Peyer's patch (tissue), 4 donors: ENCODE measurements around the gene OPTC. TPM values are rescaled to one million over a fixed set of nuclear protein-coding genes. Genes with fewer than 3 reads are reported as not detected.
"Not testable (repeated sequence)": the region's sequence is repeated elsewhere in the genome, so short reads cannot be mapped to it uniquely, and the experiment has no call there.

ENCODE experiments used
- DNase-seq, 3 donors: peaks; one replicate each; pipeline ENCODE4 v3.0.0-alpha.2; 2017 to 2019
- H3K27ac ChIP-seq, 4 donors: fragments of 200-600 bp; sonication (generic); one replicate each; pipeline ENCODE4 v1.5.1; 2016 to 2019
- H3K27me3 ChIP-seq, 2 donors: fragments of 200-600 bp; sonication (generic); one replicate each; pipeline ENCODE4 v1.5.1; 2019
- H3K36me3 ChIP-seq, 3 donors: fragments of 200-600 bp; sonication (generic); one replicate each; pipeline ENCODE4 v1.5.1; 2016 to 2019
- H3K4me1 ChIP-seq, 4 donors: fragments of 200-600 bp; sonication (generic); one replicate each; pipeline ENCODE4 v1.5.1; 2016 to 2019
- H3K4me3 ChIP-seq, 4 donors: fragments of 200-600 bp; sonication (generic); 1 replicate in 3 of 4; 2 replicates in 1 of 4; pipeline ENCODE4 v1.5.1; 2016 to 2019; ENCODE audit warnings: mild to moderate bottlenecking in 1 of 4
- H3K9me3 ChIP-seq, 4 donors: fragments of 200-600 bp; sonication (generic); one replicate each; pipeline ENCODE4 v1.5.1; 2016 to 2019; ENCODE audit warnings: mild to moderate bottlenecking in 1 of 4
- POLR2A ChIP-seq, 2 donors: fragments of 450-650 bp; IDR thresholded peaks; one replicate each; pipeline ENCODE4 v1.5.1; 2017; ENCODE audit warnings: antibody characterized with exemption in 2 of 2, mild to moderate bottlenecking in 2 of 2, moderate library complexity in 2 of 2
- total RNA-seq, 4 donors: library from RNA; depleted of rRNA; stranded (reverse); fragments of >200 nt; gene quantifications; one replicate each; pipeline ENCODE4 v1.1.0, GENCODE V29; 2016
- TF ChIP-seq, protein P1 (sequence below), 6 experiments: fragments of 450-650 bp in 4 of 6; fragments of 200-600 bp in 2 of 6; sonication (generic) in 1 of 6; IDR thresholded peaks; one replicate each; pipeline ENCODE4 v1.5.1; 2017 to 2019; ENCODE audit warnings: antibody characterized with exemption in 6 of 6, mild to moderate bottlenecking in 3 of 6, moderate library complexity in 1 of 6

The OPTC gene, protein sequence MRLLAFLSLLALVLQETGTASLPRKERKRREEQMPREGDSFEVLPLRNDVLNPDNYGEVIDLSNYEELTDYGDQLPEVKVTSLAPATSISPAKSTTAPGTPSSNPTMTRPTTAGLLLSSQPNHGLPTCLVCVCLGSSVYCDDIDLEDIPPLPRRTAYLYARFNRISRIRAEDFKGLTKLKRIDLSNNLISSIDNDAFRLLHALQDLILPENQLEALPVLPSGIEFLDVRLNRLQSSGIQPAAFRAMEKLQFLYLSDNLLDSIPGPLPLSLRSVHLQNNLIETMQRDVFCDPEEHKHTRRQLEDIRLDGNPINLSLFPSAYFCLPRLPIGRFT
- not detected for total RNA-seq

DNA sequence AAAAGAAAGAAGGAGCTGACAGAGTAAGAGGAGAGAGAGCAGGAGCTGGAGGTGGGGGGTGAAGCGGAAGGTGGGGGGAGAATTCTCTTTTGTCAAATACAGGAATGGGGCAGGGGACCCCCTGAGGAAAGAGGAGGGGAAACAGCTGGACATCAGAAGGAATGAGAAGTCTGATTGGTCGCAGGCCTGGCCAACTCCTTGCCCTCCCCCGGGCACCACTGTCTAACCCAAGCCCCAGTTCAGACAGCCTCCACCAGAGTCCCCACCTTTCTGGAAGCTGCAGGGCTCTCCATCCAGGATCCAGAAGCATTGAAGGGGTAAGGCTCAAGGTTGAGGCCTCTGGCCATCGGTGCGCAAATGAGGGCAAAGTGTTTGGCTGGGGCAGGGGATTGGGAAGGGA, at the start of gene OPTC:
OPTC (plus strand) TSS at position 253 of the 400 bp plus-strand sequence. CDS start 1,853 bp downstream, outside the sequence.
- no peak for DNase-seq
- no peaks in the 10 kb centered on the region for H3K9me3 ChIP-seq
- no peak within 1 kb of the TSS for H3K27ac ChIP-seq
- no peaks in the 10 kb centered on the region for H3K4me1 ChIP-seq
- no peak for TF ChIP-seq POLR2A (IDR thresholded peaks at IDR 0.05)
- TF ChIP-seq, protein P1, sequence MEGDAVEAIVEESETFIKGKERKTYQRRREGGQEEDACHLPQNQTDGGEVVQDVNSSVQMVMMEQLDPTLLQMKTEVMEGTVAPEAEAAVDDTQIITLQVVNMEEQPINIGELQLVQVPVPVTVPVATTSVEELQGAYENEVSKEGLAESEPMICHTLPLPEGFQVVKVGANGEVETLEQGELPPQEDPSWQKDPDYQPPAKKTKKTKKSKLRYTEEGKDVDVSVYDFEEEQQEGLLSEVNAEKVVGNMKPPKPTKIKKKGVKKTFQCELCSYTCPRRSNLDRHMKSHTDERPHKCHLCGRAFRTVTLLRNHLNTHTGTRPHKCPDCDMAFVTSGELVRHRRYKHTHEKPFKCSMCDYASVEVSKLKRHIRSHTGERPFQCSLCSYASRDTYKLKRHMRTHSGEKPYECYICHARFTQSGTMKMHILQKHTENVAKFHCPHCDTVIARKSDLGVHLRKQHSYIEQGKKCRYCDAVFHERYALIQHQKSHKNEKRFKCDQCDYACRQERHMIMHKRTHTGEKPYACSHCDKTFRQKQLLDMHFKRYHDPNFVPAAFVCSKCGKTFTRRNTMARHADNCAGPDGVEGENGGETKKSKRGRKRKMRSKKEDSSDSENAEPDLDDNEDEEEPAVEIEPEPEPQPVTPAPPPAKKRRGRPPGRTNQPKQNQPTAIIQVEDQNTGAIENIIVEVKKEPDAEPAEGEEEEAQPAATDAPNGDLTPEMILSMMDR (IDR thresholded peaks at IDR 0.05) = no peak
- no peaks in the 10 kb centered on the region for H3K36me3 ChIP-seq
- no peak within 1 kb of the TSS for H3K4me3 ChIP-seq
- H3K27me3 ChIP-seq = no peaks in the 10 kb centered on the region

DNA sequence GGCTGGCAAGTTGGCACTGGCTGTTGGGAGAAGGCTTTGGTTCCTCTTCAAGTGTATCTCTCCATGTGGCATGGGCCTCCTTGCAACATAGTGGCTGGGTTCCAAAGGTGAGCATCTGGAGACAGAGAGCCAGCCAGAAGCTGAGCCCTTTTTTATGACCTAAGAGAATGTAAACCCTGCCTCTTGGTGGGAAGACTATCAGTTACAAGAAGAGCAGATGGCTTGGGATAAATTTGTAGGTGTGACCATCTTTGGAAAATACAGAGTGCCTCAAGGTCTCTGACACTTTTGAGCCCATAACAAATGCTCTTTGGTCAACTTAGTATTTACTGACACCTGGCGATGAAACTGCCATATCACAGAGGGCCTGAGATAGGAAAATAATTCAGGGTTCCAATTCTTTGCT, 49.8 kb upstream of the OPTC start:
- Histone ChIP-seq H3K27ac (no peak overlapping the region), H3K9me3 (no peaks in the 10 kb centered on the region), H3K36me3 (no peaks in the 10 kb centered on the region), H3K4me3 (no peak overlapping the region), H3K27me3 (no peaks in the 10 kb centered on the region), H3K4me1 (peaks cover 0 to 30% (median 6%) of the 10 kb centered on the region in 4 donors)
- TF ChIP-seq, protein P1 (IDR thresholded peaks at IDR 0.05) = peak in 4 of 6 experiments; percentile 17 to 72 (median 63)
- TF ChIP-seq POLR2A (IDR thresholded peaks at IDR 0.05) = no peak
- peak in 1 of 3 donors; percentile 61 for DNase-seq

DNA sequence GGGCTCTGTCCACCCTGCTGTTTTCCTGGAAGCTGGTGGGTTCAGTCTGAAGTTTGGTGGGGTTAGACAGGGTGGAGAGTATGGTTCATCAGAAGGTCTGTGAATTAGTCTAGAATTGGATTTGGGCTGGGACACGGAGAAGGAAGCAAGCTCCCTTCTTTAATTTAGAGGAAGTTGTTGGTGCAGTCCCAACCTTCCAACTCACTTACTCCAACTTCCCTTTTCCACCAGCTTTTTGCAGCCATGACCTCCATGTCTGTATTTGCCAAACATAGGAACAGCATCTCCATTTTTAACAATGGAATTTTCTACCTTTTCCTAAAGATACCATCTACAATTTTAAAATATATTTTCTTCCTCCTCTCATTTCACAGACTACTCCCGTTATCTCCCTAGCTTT, 46.8 kb upstream of the OPTC start:
- TF ChIP-seq POLR2A (IDR thresholded peaks at IDR 0.05) = no peak
- TF ChIP-seq, protein P1 (IDR thresholded peaks at IDR 0.05) = no peak
- Histone ChIP-seq H3K4me1 (peaks cover 0 to 5% (median 0%) of the 10 kb centered on the region in 4 donors), H3K4me3 (no peak overlapping the region), H3K27me3 (no peaks in the 10 kb centered on the region), H3K27ac (no peak overlapping the region), H3K9me3 (no peaks in the 10 kb centered on the region), H3K36me3 (no peaks in the 10 kb centered on the region)
- DNase-seq = no peak

DNA sequence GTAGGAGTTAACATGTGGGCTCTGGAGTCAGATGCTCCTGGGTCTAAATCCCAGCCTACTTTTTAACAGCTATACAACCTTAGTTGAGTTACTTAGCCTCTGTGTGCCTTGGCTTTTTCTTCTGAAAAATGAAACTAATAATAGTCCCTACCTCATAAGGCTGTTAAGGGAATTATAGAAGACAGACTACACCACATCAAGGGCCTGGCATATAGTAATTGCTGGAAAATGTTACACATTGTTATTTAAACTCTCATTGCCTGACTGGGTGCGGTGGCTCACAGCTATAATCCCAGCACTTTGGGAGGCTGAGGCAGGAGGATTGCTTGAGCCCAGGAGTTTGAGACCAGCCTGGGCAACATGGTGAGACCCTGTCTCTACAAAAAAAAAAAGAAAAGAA, 46.4 kb upstream of the OPTC start:
- not testable (repeated sequence) for H3K4me3 ChIP-seq, H3K4me1 ChIP-seq, H3K27ac ChIP-seq, H3K9me3 ChIP-seq, H3K36me3 ChIP-seq, DNase-seq, H3K27me3 ChIP-seq

DNA sequence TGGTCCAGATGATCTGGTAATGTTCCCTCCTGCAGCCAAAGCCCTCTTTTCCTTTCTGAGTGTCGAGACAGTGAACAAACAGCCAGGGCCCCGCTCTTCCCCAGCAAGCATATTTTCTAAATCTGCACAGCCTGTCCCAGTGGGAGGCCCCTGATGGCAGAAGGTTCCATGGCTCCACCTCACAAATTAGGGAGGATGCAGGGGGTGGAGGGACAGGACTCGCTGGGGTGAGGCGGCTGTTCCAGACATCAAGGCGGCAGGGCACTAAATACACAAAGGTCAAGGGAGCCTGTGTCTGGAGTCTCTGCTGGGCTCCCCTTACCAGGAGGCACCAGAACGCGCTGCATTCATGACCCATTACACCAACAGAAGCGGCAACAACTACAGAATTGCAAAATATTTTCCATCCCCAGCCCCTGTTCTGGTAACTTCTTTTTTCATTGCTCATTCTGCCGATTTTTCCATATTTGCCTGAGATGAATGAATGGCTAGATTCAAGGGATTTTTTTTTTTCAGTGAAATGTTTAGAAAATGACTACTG, 45.4 kb upstream of the OPTC start:
- H3K27me3 ChIP-seq = no peaks in the 10 kb centered on the region
- TF ChIP-seq POLR2A (IDR thresholded peaks at IDR 0.05) = no peak
- TF ChIP-seq, protein P1 (IDR thresholded peaks at IDR 0.05) = no peak
- H3K36me3 ChIP-seq = no peaks in the 10 kb centered on the region
- no peak overlapping the region for H3K4me3 ChIP-seq
- peaks cover 0 to 5% (median 0%) of the 10 kb centered on the region in 4 donors for H3K4me1 ChIP-seq
- H3K27ac ChIP-seq = peak overlapping the region in 3 of 4 donors; percentile 14 to 42 (median 35)
- no peaks in the 10 kb centered on the region for H3K9me3 ChIP-seq
- peak in 1 of 3 donors; percentile 56 for DNase-seq

DNA sequence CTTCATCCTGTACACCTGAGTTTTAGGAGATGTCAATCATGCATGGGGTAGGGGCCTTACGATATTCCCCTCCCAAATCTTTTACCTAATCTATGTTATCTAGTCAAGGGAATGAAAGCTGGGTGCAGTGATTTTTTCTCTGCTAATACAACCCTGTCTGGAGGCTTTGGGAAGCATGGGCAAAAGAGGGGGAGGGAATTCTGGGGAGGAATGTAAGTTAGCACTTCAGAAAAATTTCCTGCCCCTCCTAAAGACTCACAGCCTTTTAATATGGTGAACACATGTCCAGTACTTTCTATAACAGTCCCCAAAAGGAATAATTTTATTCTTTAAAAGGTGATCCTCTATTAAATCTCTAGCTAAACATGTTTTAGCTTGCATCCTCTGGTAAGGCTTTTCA, 44.0 kb upstream of the OPTC start:
- no peak for DNase-seq
- Histone ChIP-seq H3K27ac (no peak overlapping the region), H3K36me3 (no peaks in the 10 kb centered on the region), H3K9me3 (no peaks in the 10 kb centered on the region), H3K4me1 (no peaks in the 10 kb centered on the region), H3K27me3 (no peaks in the 10 kb centered on the region), H3K4me3 (no peak overlapping the region)
- TF ChIP-seq, protein P1 (IDR thresholded peaks at IDR 0.05) = no peak
- no peak for TF ChIP-seq POLR2A (IDR thresholded peaks at IDR 0.05)
